HEK293T (cell line): ENCODE results near the gene HIGD1A.

Experiments
- CTCF ChIA-PET: fragments of 350-600 bp; formaldehyde crosslinking; extraction: SDS; loops from one replicate; lab custom pipeline; 2021; ENCODE audit warnings: antibody characterized with exemption, inconsistent platforms; lab: Yijun Ruan, JAX
- POLR2A ChIA-PET: fragments of 350-600 bp; formaldehyde crosslinking; extraction: SDS; loops from one replicate; lab custom pipeline; 2020; ENCODE audit warnings: antibody characterized with exemption, inconsistent platforms; lab: Yijun Ruan, JAX
- DNase-seq: peaks from one replicate; pipeline ENCODE4 v3.0.0; 2012; ENCODE audit warnings: mixed read lengths; ENCODE audit errors: extremely low spot score
- ARNT ChIP-seq: fragments of 450-650 bp; IDR thresholded peaks from 2 replicates; pipeline ENCODE4 v1.6.1; 2017; ENCODE audit warnings: mild to moderate bottlenecking
- BHLHE40 ChIP-seq: fragments of 450-650 bp; IDR thresholded peaks from 2 replicates; pipeline ENCODE4 v1.6.1; 2016; ENCODE audit warnings: mild to moderate bottlenecking, moderate library complexity, borderline replicate concordance
- CTBP1 ChIP-seq: fragments of 450-650 bp; IDR thresholded peaks from 2 replicates; pipeline ENCODE4 v1.6.1; 2016; ENCODE audit warnings: borderline replicate concordance
- ELF4 ChIP-seq: fragments of 450-650 bp; IDR thresholded peaks from 2 replicates; pipeline ENCODE4 v1.6.1; 2017; ENCODE audit warnings: antibody characterized with exemption
- FOXA1 ChIP-seq: fragments of 450-650 bp; IDR thresholded peaks from 2 replicates; pipeline ENCODE4 v1.6.1; 2016; ENCODE audit warnings: mild to moderate bottlenecking
- FOXK2 ChIP-seq: fragments of 450-650 bp; IDR thresholded peaks from 2 replicates; pipeline ENCODE4 v1.6.1; 2016; ENCODE audit warnings: mild to moderate bottlenecking
- FOXM1 ChIP-seq: fragments of 450-650 bp; IDR thresholded peaks from 2 replicates; pipeline ENCODE4 v1.6.1; 2017; ENCODE audit warnings: mild to moderate bottlenecking, borderline replicate concordance
- HDGF ChIP-seq: fragments of 450-650 bp; IDR thresholded peaks from 2 replicates; pipeline ENCODE4 v1.6.1; 2017; ENCODE audit warnings: antibody characterized with exemption, borderline replicate concordance
- L3MBTL2 ChIP-seq: fragments of 450-650 bp; conservative IDR thresholded peaks from 2 replicates; pipeline ENCODE4 v1.6.1; 2016; ENCODE audit warnings: mild to moderate bottlenecking
- LEF1 ChIP-seq: fragments of 450-650 bp; IDR thresholded peaks from 2 replicates; pipeline ENCODE4 v1.6.1; 2017; ENCODE audit warnings: mild to moderate bottlenecking, borderline replicate concordance
- NFRKB ChIP-seq: fragments of 450-650 bp; IDR thresholded peaks from 2 replicates; pipeline ENCODE4 v1.6.1; 2016; ENCODE audit warnings: mild to moderate bottlenecking, moderate library complexity
- PKNOX1 ChIP-seq: fragments of 450-650 bp; IDR thresholded peaks from 2 replicates; pipeline ENCODE4 v1.6.1; 2016
- SP1 ChIP-seq: fragments of 450-650 bp; IDR thresholded peaks from 2 replicates; pipeline ENCODE4 v1.6.1; 2017
- SUZ12 ChIP-seq: fragments of 450-650 bp; IDR thresholded peaks from 2 replicates; pipeline ENCODE4 v1.6.1; 2016; ENCODE audit warnings: mild to moderate bottlenecking
- TARDBP ChIP-seq: fragments of 450-650 bp; IDR thresholded peaks from 2 replicates; pipeline ENCODE4 v1.6.1; 2016
- ZNF384 ChIP-seq: fragments of 450-650 bp; IDR thresholded peaks from 2 replicates; pipeline ENCODE4 v1.6.1; 2016

HIGD1A gene

GRCh38 chr3:42736531-42736930, 67.8 kb downstream of the HIGD1A start:
- ChIA-PET CTCF (no interaction called here), POLR2A (no interaction called here)
- DNase-seq: no peak
- TF ChIP-seq NFRKB: no peak
- no peak for TF ChIP-seq ELF4
- no peak for TF ChIP-seq SUZ12
- no peak for TF ChIP-seq PKNOX1
- no peak for TF ChIP-seq SP1
- TF ChIP-seq L3MBTL2: no peak
- no peak for TF ChIP-seq HDGF
- no peak for TF ChIP-seq FOXM1
- TF ChIP-seq ZNF384: no peak
- TF ChIP-seq CTBP1: no peak
- no peak for TF ChIP-seq LEF1
- no peak for TF ChIP-seq FOXK2
- TF ChIP-seq BHLHE40: no peak
- no peak for TF ChIP-seq FOXA1
- no peak for TF ChIP-seq TARDBP
- TF ChIP-seq ARNT: no peak

GRCh38 chr3:42736081-42736480, 68.2 kb downstream of the HIGD1A start:
- ChIA-PET CTCF (no interaction called here), POLR2A (no interaction called here)
- DNase-seq: no peak
- no peak for TF ChIP-seq LEF1
- no peak for TF ChIP-seq NFRKB
- TF ChIP-seq FOXM1: no peak

- TF ChIP-seq CTBP1 (no peak), ELF4 (no peak), ARNT (no peak), FOXA1 (no peak), PKNOX1 (no peak), SUZ12 (no peak), NFRKB (no peak), ZNF384 (no peak)
- ChIA-PET POLR2A (no interaction called here), CTCF (no interaction called here)
- no peak for DNase-seq
These were observed 68.7 kb downstream of the HIGD1A start for GRCh38 chr3:42735615-42736014.

- no peak for TF ChIP-seq ELF4
- no peak for TF ChIP-seq SP1
- no peak for TF ChIP-seq L3MBTL2
- TF ChIP-seq LEF1: no peak
- no peak for TF ChIP-seq CTBP1
- no peak for TF ChIP-seq BHLHE40
- no peak for TF ChIP-seq TARDBP
- no peak for TF ChIP-seq HDGF
- TF ChIP-seq ARNT: no peak
- no peak for TF ChIP-seq FOXM1
- ChIA-PET CTCF (no interaction called here), POLR2A (no interaction called here)
- no peak for DNase-seq
These were observed 69.3 kb downstream of the HIGD1A start for GRCh38 chr3:42735019-42735418.

GRCh38 chr3:42734263-42734860, 69.9 kb downstream of the HIGD1A start:
- ChIA-PET CTCF (no interaction called here), POLR2A (no interaction called here)
- TF ChIP-seq BHLHE40: no peak
- TF ChIP-seq FOXA1: no peak
- no peak for TF ChIP-seq NFRKB
- no peak for TF ChIP-seq SP1
- TF ChIP-seq SUZ12: no peak
- no peak for TF ChIP-seq PKNOX1
- TF ChIP-seq TARDBP: no peak
- TF ChIP-seq FOXM1: no peak
- no peak for TF ChIP-seq L3MBTL2
- TF ChIP-seq HDGF: no peak
- TF ChIP-seq CTBP1: no peak
- no peak for TF ChIP-seq ARNT
- no peak for TF ChIP-seq FOXK2
- no peak for TF ChIP-seq LEF1
- DNase-seq: no peak

- no peak for DNase-seq
- ChIA-PET CTCF (no interaction called here), POLR2A (no interaction called here)
- TF ChIP-seq PKNOX1 (no peak), FOXK2 (no peak), TARDBP (no peak), BHLHE40 (no peak), FOXM1 (no peak), ARNT (no peak), SP1 (no peak), ELF4 (no peak)
These were observed 70.6 kb downstream of the HIGD1A start for GRCh38 chr3:42733501-42734262.
